Colonic mucosa (tissue), 4 donors: ENCODE data around the gene NRSN2. TPM values are rescaled to one million over a fixed set of nuclear protein-coding genes. Genes with fewer than 3 reads are reported as not detected.

Experiments
- DNase-seq: peaks from one replicate; pipeline ENCODE4 v3.0.0-alpha.2; 2020
- H3K27ac ChIP-seq: fragments of 200-600 bp; one replicate; pipeline ENCODE4 v1.8.0; 2021
- H3K27me3 ChIP-seq: fragments of 200-600 bp; one replicate; pipeline ENCODE4 v1.8.0; 2021
- H3K36me3 ChIP-seq: fragments of 200-600 bp; one replicate; pipeline ENCODE4 v1.8.0; 2021
- H3K4me1 ChIP-seq: fragments of 200-600 bp; one replicate; pipeline ENCODE4 v1.8.0; 2021; ENCODE audit warnings: mild to moderate bottlenecking
- H3K4me3 ChIP-seq: fragments of 200-600 bp; one replicate; pipeline ENCODE4 v1.8.0; 2021
- H3K9ac ChIP-seq, 2 donors: one replicate each; pipeline ENCODE4 v1.7.0; 2013; ENCODE audit warnings: control low read depth in 2 of 2, low read depth in 2 of 2, low read length in 2 of 2
- H3K9me3 ChIP-seq: fragments of 200-600 bp; one replicate; pipeline ENCODE4 v1.8.0; 2021
- CTCF ChIP-seq: fragments of 200-600 bp; IDR thresholded peaks from one replicate; pipeline ENCODE4 v1.8.0; 2022; ENCODE audit warnings: antibody characterized with exemption, mild to moderate bottlenecking
- intact Hi-C: fragments of 100-400 bp; cut with DNase I; formaldehyde crosslinking; loops from one replicate; pipeline ENCODE4 v1.14.1; 2022
- total RNA-seq, 2 donors: library from RNA; stranded (reverse); fragmentation: NEBNext Ultra II Directional in 1 of 2; extraction: Animal tissue kit (Norgen Biotek cat#: 25700) in 1 of 2; gene quantifications; one replicate each; pipeline ENCODE4 v1.2.1, GENCODE V29; 2021
- donor health status: healthy.
- donor health status: DM: no; HTN: no; CAD: no.
- donor health status: DM: no; HTN: no; CAD: no.

NRSN2 gene
- total RNA-seq, 2 donors from 2014 or later, result 11.2 to 18.3 TPM

GRCh38 chr20:310645-311044 is 36.3 kb upstream of the NRSN2 start:
- Histone ChIP-seq H3K9me3 (no peaks in the 10 kb centered on the region), H3K4me1 (no peaks in the 10 kb centered on the region), H3K4me3 (no peak overlapping the region), H3K9ac (no peak overlapping the region), H3K27ac (no peak overlapping the region), H3K27me3 (no peaks in the 10 kb centered on the region), H3K36me3 (no peaks in the 10 kb centered on the region)
- no peak for TF ChIP-seq CTCF
- intact Hi-C loops, result no loop called here
- DNase-seq, result no peak

- Histone ChIP-seq H3K4me1 (no peaks in the 10 kb centered on the region), H3K4me3 (no peak overlapping the region), H3K9me3 (no peaks in the 10 kb centered on the region), H3K27me3 (no peaks in the 10 kb centered on the region), H3K27ac (no peak overlapping the region), H3K36me3 (no peaks in the 10 kb centered on the region), H3K9ac (no peak overlapping the region)
- intact Hi-C loops, result no loop called here
- DNase-seq, result no peak
- no peak for TF ChIP-seq CTCF
Measured at GRCh38 chr20:311609-312008, 35.3 kb upstream of the NRSN2 start.

- intact Hi-C loops, result no loop called here
- H3K4me3 ChIP-seq, result no peak overlapping the region
- no peak for TF ChIP-seq CTCF
Measured at GRCh38 chr20:312067-312466, 34.8 kb upstream of the NRSN2 start.

GRCh38 chr20:312866-313265 is 34.0 kb upstream of the NRSN2 start:
- Histone ChIP-seq H3K4me1 (no peaks in the 10 kb centered on the region), H3K36me3 (no peaks in the 10 kb centered on the region), H3K4me3 (no peak overlapping the region), H3K27ac (no peak overlapping the region), H3K9me3 (no peaks in the 10 kb centered on the region), H3K9ac (no peak overlapping the region), H3K27me3 (no peaks in the 10 kb centered on the region)
- no peak for DNase-seq
- intact Hi-C loops, result no loop called here
- TF ChIP-seq CTCF, result no peak

More at GRCh38 chr20:312067-312466, 34.8 kb upstream of the NRSN2 start:
- Histone ChIP-seq H3K27ac (no peak overlapping the region), H3K9me3 (no peaks in the 10 kb centered on the region), H3K4me1 (no peaks in the 10 kb centered on the region), H3K9ac (no peak overlapping the region), H3K36me3 (no peaks in the 10 kb centered on the region), H3K27me3 (no peaks in the 10 kb centered on the region)
- no peak for DNase-seq

GRCh38 chr20:313402-313801 is 33.5 kb upstream of the NRSN2 start:
- intact Hi-C loops, result no loop called here
- no peak overlapping the region for H3K9ac ChIP-seq

More at GRCh38 chr20:313402-313801, 33.5 kb upstream of the NRSN2 start:
- no peaks in the 10 kb centered on the region for H3K36me3 ChIP-seq
- TF ChIP-seq CTCF, result no peak
- no peaks in the 10 kb centered on the region for H3K4me1 ChIP-seq
- no peak for DNase-seq
- H3K27ac ChIP-seq, result no peak overlapping the region
- H3K27me3 ChIP-seq, result no peaks in the 10 kb centered on the region
- H3K4me3 ChIP-seq, result no peak overlapping the region
- no peaks in the 10 kb centered on the region for H3K9me3 ChIP-seq
